Osteocyte (in vitro differentiated cells): ENCODE results near the gene DGCR8. TPM values are rescaled to one million over a fixed set of nuclear protein-coding genes. Genes with fewer than 3 reads are reported as not detected.

Experiments
- DNase-seq: peaks from one replicate; pipeline ENCODE4 v3.0.0; 2021; ENCODE audit warnings: mixed read lengths; ENCODE audit not compliant: unreplicated experiment; ENCODE audit errors: extremely low spot score
- H3K27ac Mint-ChIP-seq: one replicate; pipeline ENCODE4 v1.8.0; 2021; ENCODE audit warnings: mild to moderate bottlenecking, mixed read lengths; ENCODE audit not compliant: unreplicated experiment
- H3K27me3 Mint-ChIP-seq: one replicate; pipeline ENCODE4 v1.8.0; 2021; ENCODE audit warnings: mixed read lengths; ENCODE audit not compliant: unreplicated experiment
- H3K36me3 Mint-ChIP-seq: one replicate; pipeline ENCODE4 v1.8.0; 2021; ENCODE audit warnings: mixed read lengths; ENCODE audit not compliant: unreplicated experiment
- H3K4me1 Mint-ChIP-seq: one replicate; pipeline ENCODE4 v1.8.0; 2021; ENCODE audit warnings: mixed read lengths; ENCODE audit not compliant: unreplicated experiment
- H3K4me3 Mint-ChIP-seq: one replicate; pipeline ENCODE4 v1.8.0; 2021; ENCODE audit warnings: mild to moderate bottlenecking, moderate library complexity, mixed read lengths; ENCODE audit not compliant: unreplicated experiment
- H3K9me3 Mint-ChIP-seq: one replicate; pipeline ENCODE4 v1.8.0; 2021; ENCODE audit warnings: mixed read lengths; ENCODE audit not compliant: unreplicated experiment
- CTCF ChIP-seq: fragments of 200-600 bp; sonication (generic); IDR thresholded peaks from 2 replicates; pipeline ENCODE4 v1.5.0; 2021; ENCODE audit warnings: antibody characterized with exemption, mild to moderate bottlenecking, moderate library complexity
- total RNA-seq: library from RNA; stranded (reverse); gene quantifications from 2 replicates; pipeline ENCODE4 v1.2.1, GENCODE V29; 2021

The DGCR8 gene
- total RNA-seq, 1 donor from 2014 or later: 45.1 TPM

GRCh38 chr22:20137113-20137512 is 57.1 kb downstream of the DGCR8 start:
- H3K4me1 Mint-ChIP-seq: peaks cover 45% of the 10 kb centered on the region
- no peak for TF ChIP-seq CTCF
- H3K9me3 Mint-ChIP-seq: no peaks in the 10 kb centered on the region
- H3K27me3 Mint-ChIP-seq: no peaks in the 10 kb centered on the region
- no peak overlapping the region for H3K27ac Mint-ChIP-seq
- no peak overlapping the region for H3K4me3 Mint-ChIP-seq
- no peaks in the 10 kb centered on the region for H3K36me3 Mint-ChIP-seq
- DNase-seq: no peak

- DNase-seq: no peak
- Mint-ChIP-seq H3K9me3 (no peaks in the 10 kb centered on the region), H3K36me3 (no peaks in the 10 kb centered on the region), H3K27me3 (no peaks in the 10 kb centered on the region), H3K4me3 (no peak overlapping the region), H3K27ac (peak overlapping the region; percentile 2), H3K4me1 (peaks cover 43% of the 10 kb centered on the region)
- TF ChIP-seq CTCF: no peak
Observed at GRCh38 chr22:20137671-20138416, 57.8 kb downstream of the DGCR8 start.

- Mint-ChIP-seq H3K4me3 (no peak overlapping the region), H3K27me3 (no peaks in the 10 kb centered on the region), H3K27ac (no peak overlapping the region), H3K9me3 (no peaks in the 10 kb centered on the region), H3K36me3 (no peaks in the 10 kb centered on the region), H3K4me1 (peaks cover 37% of the 10 kb centered on the region)
- TF ChIP-seq CTCF: no peak
- no peak for DNase-seq
Observed at GRCh38 chr22:20138417-20138738, 58.3 kb downstream of the DGCR8 start.

- no peak overlapping the region for H3K27ac Mint-ChIP-seq
- H3K4me3 Mint-ChIP-seq: no peak overlapping the region
- TF ChIP-seq CTCF: no peak
- H3K36me3 Mint-ChIP-seq: peaks cover under 1% of the 10 kb centered on the region
- H3K9me3 Mint-ChIP-seq: no peaks in the 10 kb centered on the region
- no peaks in the 10 kb centered on the region for H3K27me3 Mint-ChIP-seq
- peaks cover 33% of the 10 kb centered on the region for H3K4me1 Mint-ChIP-seq
- no peak for DNase-seq
Observed at GRCh38 chr22:20138868-20139267, 58.8 kb downstream of the DGCR8 start.

- Mint-ChIP-seq H3K27ac (no peak overlapping the region), H3K4me1 (peaks cover 27% of the 10 kb centered on the region), H3K27me3 (no peaks in the 10 kb centered on the region), H3K9me3 (no peaks in the 10 kb centered on the region), H3K4me3 (no peak overlapping the region), H3K36me3 (peaks cover 2% of the 10 kb centered on the region)
- DNase-seq: no peak
- no peak for TF ChIP-seq CTCF
Observed at GRCh38 chr22:20139391-20140106, 59.5 kb downstream of the DGCR8 start.
